Activated CD4-positive, alpha-beta memory T cell treated with anti-CD3 and anti-CD28 coated beads for 36 hours (primary cell): Measurements from ENCODE around the gene AGO4. TPM values are rescaled to one million over a fixed set of nuclear protein-coding genes. Genes with fewer than 3 reads are reported as not detected.
"Not testable (repeated sequence)": the region's sequence is repeated elsewhere in the genome, so short reads cannot be mapped to it uniquely, and the experiment has no call there.

ENCODE experiments used
- CTCF ChIA-PET: fragments of 350-600 bp; sonication (Branson Sonifier 250); formaldehyde crosslinking; loops from one replicate; lab custom pipeline; 2021; ENCODE audit warnings: antibody characterized with exemption, inconsistent platforms; lab: Charles Lee
- POLR2A ChIA-PET: fragments of 350-600 bp; sonication (Branson Sonifier 250); formaldehyde crosslinking; loops from one replicate; lab custom pipeline; 2021; ENCODE audit warnings: antibody characterized with exemption; lab: Charles Lee
- DNase-seq: peaks from one replicate; pipeline ENCODE4 v3.0.0-alpha.2; 2020
- H3K27ac Mint-ChIP-seq: one replicate; pipeline ENCODE4 v1.8.0; 2021; ENCODE audit warnings: mixed read lengths
- H3K27me3 Mint-ChIP-seq: one replicate; pipeline ENCODE4 v1.8.0; 2021; ENCODE audit warnings: mixed read lengths
- H3K36me3 Mint-ChIP-seq: one replicate; pipeline ENCODE4 v1.8.0; 2021; ENCODE audit warnings: mixed read lengths
- H3K4me1 Mint-ChIP-seq: one replicate; pipeline ENCODE4 v1.8.0; 2021; ENCODE audit warnings: low read depth, mixed read lengths
- H3K4me3 Mint-ChIP-seq: one replicate; pipeline ENCODE4 v1.8.0; 2021; ENCODE audit warnings: mild to moderate bottlenecking, mixed read lengths
- H3K9me3 Mint-ChIP-seq: one replicate; pipeline ENCODE4 v1.8.0; 2021; ENCODE audit warnings: mixed read lengths
- intact Hi-C: fragments of 100-400 bp; cut with micrococcal nuclease; formaldehyde crosslinking; loops from one replicate; pipeline ENCODE4 v1.15.1; 2023
- total RNA-seq, 2 experiments: library from RNA; stranded (reverse); gene quantifications; one replicate each; pipeline ENCODE4 v1.2.3, GENCODE V29; 2021

Gene AGO4
- total RNA-seq, 2 experiments from 2014 or later, result 5.1 to 6.0 TPM

GRCh38 chr1:35887508-35887907, 79.7 kb downstream of the AGO4 start:
- no peak overlapping the region for H3K4me3 Mint-ChIP-seq
- no peak for DNase-seq
- ChIA-PET POLR2A (no interaction called here), CTCF (no interaction called here)
- H3K27me3 Mint-ChIP-seq, result no peaks in the 10 kb centered on the region
- intact Hi-C loops, result no loop called here
- H3K9me3 Mint-ChIP-seq, result no peaks in the 10 kb centered on the region
- peaks cover 37% of the 10 kb centered on the region for H3K4me1 Mint-ChIP-seq
- peaks cover 13% of the 10 kb centered on the region for H3K36me3 Mint-ChIP-seq
- no peak overlapping the region for H3K27ac Mint-ChIP-seq

- no peak overlapping the region for H3K4me3 Mint-ChIP-seq
These were observed 80.4 kb downstream of the AGO4 start for GRCh38 chr1:35888255-35888654.

GRCh38 chr1:35888981-35889380, 81.2 kb downstream of the AGO4 start:
- DNase-seq, H3K27me3 Mint-ChIP-seq, POLR2A ChIA-PET, H3K9me3 Mint-ChIP-seq, CTCF ChIA-PET, H3K27ac Mint-ChIP-seq, H3K4me3 Mint-ChIP-seq, intact Hi-C loops: not testable (repeated sequence)
- H3K36me3 Mint-ChIP-seq, result peaks cover 16% of the 10 kb centered on the region
- H3K4me1 Mint-ChIP-seq, result peaks cover 31% of the 10 kb centered on the region

More at GRCh38 chr1:35888255-35888654, 80.4 kb downstream of the AGO4 start:
- Mint-ChIP-seq H3K4me1 (peaks cover 34% of the 10 kb centered on the region), H3K27ac (no peak overlapping the region), H3K27me3 (no peaks in the 10 kb centered on the region), H3K9me3 (no peaks in the 10 kb centered on the region), H3K36me3 (peaks cover 13% of the 10 kb centered on the region)
- intact Hi-C loops, result no loop called here
- no peak for DNase-seq
- POLR2A ChIA-PET, result no interaction called here
- CTCF ChIA-PET, result interaction anchor here (0.6 kb wide), 1 partner anchor 500 kb away, joined by 4 read pairs; no protein-coding TSS in a partner anchor

- peaks cover 26% of the 10 kb centered on the region for H3K36me3 Mint-ChIP-seq
- H3K9me3 Mint-ChIP-seq, result no peaks in the 10 kb centered on the region
- H3K27ac Mint-ChIP-seq, result no peak overlapping the region
- H3K4me1 Mint-ChIP-seq, result no peaks in the 10 kb centered on the region
- intact Hi-C loops, result no loop called here
- CTCF ChIA-PET, result interaction anchor here (1.2 to 1.3 kb wide), 2 partner anchors 10 to 12 kb away, joined by 3 to 5 read pairs; partner anchors contain the start of gene AGO1
- POLR2A ChIA-PET, result interaction anchor here (1.0 kb wide), 1 partner anchor 38 kb away, joined by 3 read pairs; no protein-coding TSS in a partner anchor
- H3K27me3 Mint-ChIP-seq, result no peaks in the 10 kb centered on the region
- no peak overlapping the region for H3K4me3 Mint-ChIP-seq
- DNase-seq, result no peak
These were observed 85.4 kb downstream of the AGO4 start for GRCh38 chr1:35893051-35893879.

DNA sequence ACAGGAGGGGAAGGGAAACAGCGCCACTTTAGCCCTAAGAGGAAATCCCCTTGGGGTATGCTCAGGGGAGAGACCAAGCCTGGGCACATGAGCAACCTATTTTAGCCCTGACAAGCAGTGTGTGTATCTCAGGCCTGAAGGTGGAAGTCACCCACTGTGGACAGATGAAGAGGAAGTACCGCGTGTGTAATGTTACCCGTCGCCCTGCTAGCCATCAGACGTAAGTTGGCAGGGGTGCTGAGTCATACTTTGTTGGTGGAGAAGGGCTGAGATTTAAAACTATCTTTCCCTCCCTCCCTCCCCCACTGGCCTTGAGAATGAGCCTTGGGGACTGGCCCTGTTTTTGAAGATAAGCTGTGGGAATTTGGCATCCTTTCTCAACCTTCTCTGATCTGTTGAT, 86.4 kb downstream of the AGO4 start:
- DNase-seq, result no peak
- Mint-ChIP-seq H3K27me3 (no peaks in the 10 kb centered on the region), H3K4me3 (no peak overlapping the region), H3K9me3 (no peaks in the 10 kb centered on the region), H3K36me3 (peaks cover 24% of the 10 kb centered on the region), H3K27ac (no peak overlapping the region), H3K4me1 (no peaks in the 10 kb centered on the region)
- intact Hi-C loops, result no loop called here
- CTCF ChIA-PET, result no interaction called here
- POLR2A ChIA-PET, result no interaction called here

DNA sequence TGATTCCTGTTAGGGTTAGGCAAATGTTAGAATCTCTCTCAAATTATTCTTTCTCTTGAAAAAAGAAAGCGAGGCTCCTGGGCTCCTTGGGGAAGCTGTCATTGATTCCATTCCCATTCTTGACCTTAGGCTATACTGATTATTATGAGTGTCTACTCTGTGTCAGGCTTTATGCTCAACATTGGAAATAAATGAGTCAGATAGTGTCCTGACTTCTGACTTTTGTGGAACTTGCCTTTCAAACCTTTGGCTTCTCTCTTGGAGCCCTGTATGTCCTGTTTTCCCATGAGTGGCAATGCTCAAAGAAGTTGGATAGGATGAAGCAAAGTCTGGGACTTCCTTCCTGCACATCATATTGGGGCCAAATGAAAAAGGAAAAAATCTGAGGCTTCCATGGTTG, 86.8 kb downstream of the AGO4 start:
- Mint-ChIP-seq H3K4me3 (no peak overlapping the region), H3K36me3 (peaks cover 28% of the 10 kb centered on the region), H3K27ac (no peak overlapping the region), H3K9me3 (no peaks in the 10 kb centered on the region), H3K27me3 (no peaks in the 10 kb centered on the region), H3K4me1 (no peaks in the 10 kb centered on the region)
- ChIA-PET CTCF (no interaction called here), POLR2A (no interaction called here)
- no peak for DNase-seq
- intact Hi-C loops, result no loop called here

- DNase-seq, result no peak
- H3K27me3 Mint-ChIP-seq, result no peaks in the 10 kb centered on the region
- no peaks in the 10 kb centered on the region for H3K4me1 Mint-ChIP-seq
- H3K36me3 Mint-ChIP-seq, result peaks cover 40% of the 10 kb centered on the region
- ChIA-PET POLR2A (interaction anchor here (0.6 kb wide), 1 partner anchor 101 kb away, joined by 3 read pairs; no protein-coding TSS in a partner anchor), CTCF (no interaction called here)
- H3K27ac Mint-ChIP-seq, result no peak overlapping the region
- H3K4me3 Mint-ChIP-seq, result no peak overlapping the region
- intact Hi-C loops, result no loop called here
- H3K9me3 Mint-ChIP-seq, result no peaks in the 10 kb centered on the region
These were observed 92.1 kb downstream of the AGO4 start for GRCh38 chr1:35899941-35900340.

DNA sequence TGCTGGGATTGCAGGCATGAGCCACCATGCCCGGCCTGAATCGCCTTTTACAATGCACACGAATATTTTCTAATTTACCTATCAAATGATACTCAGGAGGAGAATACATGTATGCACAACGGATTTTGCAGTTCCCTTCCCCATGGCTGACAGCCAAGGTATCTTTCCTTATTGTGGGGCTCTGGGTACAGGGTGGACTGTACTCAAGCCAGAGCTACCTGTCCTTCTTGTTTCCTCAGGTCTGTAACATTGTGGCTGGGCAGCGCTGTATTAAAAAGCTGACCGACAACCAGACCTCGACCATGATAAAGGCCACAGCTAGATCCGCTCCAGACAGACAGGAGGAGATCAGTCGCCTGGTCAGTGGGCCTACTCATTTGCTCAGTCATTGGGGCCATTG, 93.4 kb downstream of the AGO4 start:
- no peak overlapping the region for H3K4me3 Mint-ChIP-seq
- no peaks in the 10 kb centered on the region for H3K27me3 Mint-ChIP-seq
- H3K9me3 Mint-ChIP-seq, result no peaks in the 10 kb centered on the region
- intact Hi-C loops, result no loop called here
- POLR2A ChIA-PET, result no interaction called here
- no peak for DNase-seq
- H3K36me3 Mint-ChIP-seq, result peaks cover 36% of the 10 kb centered on the region
- CTCF ChIA-PET, result no interaction called here
- no peak overlapping the region for H3K27ac Mint-ChIP-seq
- H3K4me1 Mint-ChIP-seq, result no peaks in the 10 kb centered on the region

DNA sequence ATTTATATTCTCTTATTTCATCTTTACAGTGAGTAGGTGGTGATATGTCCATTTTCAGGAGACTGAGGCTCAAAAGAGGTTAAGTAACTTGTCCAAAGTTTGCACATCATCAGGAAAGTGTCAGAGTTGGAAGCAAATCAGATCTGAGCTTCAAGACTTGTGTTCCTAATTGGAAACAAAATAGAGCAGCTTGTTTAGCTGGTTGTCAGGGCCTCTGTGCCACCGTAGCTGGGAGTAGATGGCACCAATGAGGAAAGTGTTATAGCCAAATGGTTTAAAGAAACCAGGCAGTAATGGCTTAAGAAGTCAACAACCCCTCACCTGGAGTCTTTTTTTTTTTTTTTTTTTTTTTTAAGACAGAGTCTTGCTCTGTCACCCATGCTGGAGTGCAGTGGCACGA, 94.9 kb downstream of the AGO4 start:
- Mint-ChIP-seq H3K27ac (no peak overlapping the region), H3K27me3 (no peaks in the 10 kb centered on the region), H3K9me3 (no peaks in the 10 kb centered on the region), H3K4me1 (no peaks in the 10 kb centered on the region), H3K36me3 (peaks cover 35% of the 10 kb centered on the region), H3K4me3 (no peak overlapping the region)
- ChIA-PET POLR2A (no interaction called here), CTCF (no interaction called here)
- intact Hi-C loops, result no loop called here
- no peak for DNase-seq

Other genes starting within 250 kb of the AGO4 start
- under 1 TPM; 0.17 to 0.76 TPM for gene TFAP2E, start 234.7 kb upstream of the AGO4 start, total RNA-seq
- gene PSMB2, start 166.5 kb upstream of the AGO4 start, total RNA-seq, result 10 to 100 TPM; 88.1 to 91.5 TPM
- 10 to 100 TPM; 11.2 to 11.6 TPM for gene C1orf216, start 89.1 kb upstream of the AGO4 start, total RNA-seq
- 10 to 100 TPM; 49.9 to 55.1 TPM for gene CLSPN, start 38.0 kb upstream of the AGO4 start, total RNA-seq
- 10 to 100 TPM; 28.8 TPM for gene AGO1, start 75.2 kb downstream of the AGO4 start, total RNA-seq
- 10 to 100 TPM; 23.1 to 25.3 TPM for gene AGO3, start 123.1 kb downstream of the AGO4 start, total RNA-seq